RWPE2 (cell line): ENCODE results near the gene TMEM259.

Source experiments
- ATAC-seq: fragments of 200-7000 bp; cut with Tn5 transposase; 3 replicates; pipeline ENCODE4 v1.9.1; 2021; ENCODE audit warnings: low read depth
- DNase-seq: peaks from one replicate; pipeline ENCODE4 v3.0.0-alpha.2; 2020; ENCODE audit warnings: low spot score
- H3K27ac ChIP-seq: fragments of 450-650 bp; 2 replicates; pipeline ENCODE4 v1.5.1; 2017; ENCODE audit warnings: mild to moderate bottlenecking; ENCODE audit not compliant: poor library complexity, severe bottlenecking
- H3K27me3 ChIP-seq: fragments of 250-450 bp; sonication (Bioruptor Pico); 2 replicates; pipeline ENCODE4 v1.5.1; 2021; ENCODE audit warnings: mild to moderate bottlenecking, moderate library complexity; ENCODE audit not compliant: insufficient read depth, poor library complexity, severe bottlenecking
- H3K36me3 ChIP-seq: fragments of 250-450 bp; sonication (Bioruptor Pico); 2 replicates; pipeline ENCODE4 v1.5.1; 2020; ENCODE audit warnings: low read depth, mild to moderate bottlenecking, moderate library complexity
- H3K4me1 ChIP-seq: fragments of 250-450 bp; sonication (Bioruptor Pico); 2 replicates; pipeline ENCODE4 v1.5.1; 2021; ENCODE audit warnings: mild to moderate bottlenecking, moderate library complexity; ENCODE audit not compliant: insufficient read depth, poor library complexity, severe bottlenecking
- H3K4me3 ChIP-seq: fragments of 250-450 bp; sonication (Bioruptor Pico); 2 replicates; pipeline ENCODE4 v1.5.1; 2021; ENCODE audit warnings: mild to moderate bottlenecking, moderate library complexity; ENCODE audit not compliant: severe bottlenecking
- H3K9me3 ChIP-seq: fragments of 250-450 bp; sonication (Bioruptor Pico); 2 replicates; pipeline ENCODE4 v1.5.1; 2021; ENCODE audit warnings: mild to moderate bottlenecking, moderate library complexity; ENCODE audit not compliant: severe bottlenecking
- CTCF ChIP-seq: fragments of 450-650 bp; IDR thresholded peaks from one replicate; pipeline ENCODE4 v1.5.1; 2017; ENCODE audit warnings: mild to moderate bottlenecking, moderate library complexity; ENCODE audit not compliant: poor library complexity, severe bottlenecking

The TMEM259 gene

DNA sequence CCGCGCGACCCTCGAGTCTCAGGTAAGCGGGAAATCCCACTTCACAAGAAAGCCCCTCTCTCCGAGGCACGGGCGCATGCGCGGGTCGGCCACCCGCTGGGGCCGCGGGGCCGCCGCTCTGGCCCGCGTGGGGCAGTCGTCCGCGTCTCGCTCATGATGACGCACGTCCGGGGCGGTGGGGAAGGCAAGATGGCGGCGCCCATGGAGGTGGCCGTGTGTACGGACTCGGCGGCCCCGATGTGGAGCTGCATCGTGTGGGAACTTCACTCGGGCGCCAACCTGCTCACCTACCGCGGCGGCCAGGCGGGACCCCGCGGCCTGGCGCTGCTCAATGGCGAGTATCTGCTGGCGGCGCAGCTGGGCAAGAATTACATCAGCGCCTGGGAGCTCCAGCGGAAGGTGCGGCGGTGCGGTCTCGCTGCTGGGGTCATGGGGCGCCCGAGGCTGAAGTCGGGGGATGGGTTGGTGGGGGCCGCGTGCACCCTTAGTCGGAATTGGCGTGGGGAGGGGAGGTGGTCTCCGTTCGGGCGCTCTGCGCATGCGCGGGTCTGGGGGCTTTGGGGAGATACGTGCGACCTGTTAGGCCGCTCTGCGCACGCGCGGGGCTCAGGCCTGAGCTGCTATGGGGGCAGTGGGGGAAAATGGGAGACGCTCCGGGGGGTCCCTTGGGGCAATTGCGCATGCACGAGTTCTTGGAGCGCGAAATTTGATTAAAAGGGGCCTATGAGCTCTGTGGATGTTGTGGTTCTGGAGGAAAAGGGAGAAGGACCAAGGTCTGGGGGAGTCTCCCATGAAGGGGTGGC is 36.6 kb downstream of the TMEM259 start, which contains the start of gene WDR18:
WDR18 (plus strand) TSS at position 181 of the 803 bp plus-strand sequence; CDS start at position 190, 9 bp downstream.
- H3K27me3 ChIP-seq = no peaks in the 10 kb centered on the region

DNA sequence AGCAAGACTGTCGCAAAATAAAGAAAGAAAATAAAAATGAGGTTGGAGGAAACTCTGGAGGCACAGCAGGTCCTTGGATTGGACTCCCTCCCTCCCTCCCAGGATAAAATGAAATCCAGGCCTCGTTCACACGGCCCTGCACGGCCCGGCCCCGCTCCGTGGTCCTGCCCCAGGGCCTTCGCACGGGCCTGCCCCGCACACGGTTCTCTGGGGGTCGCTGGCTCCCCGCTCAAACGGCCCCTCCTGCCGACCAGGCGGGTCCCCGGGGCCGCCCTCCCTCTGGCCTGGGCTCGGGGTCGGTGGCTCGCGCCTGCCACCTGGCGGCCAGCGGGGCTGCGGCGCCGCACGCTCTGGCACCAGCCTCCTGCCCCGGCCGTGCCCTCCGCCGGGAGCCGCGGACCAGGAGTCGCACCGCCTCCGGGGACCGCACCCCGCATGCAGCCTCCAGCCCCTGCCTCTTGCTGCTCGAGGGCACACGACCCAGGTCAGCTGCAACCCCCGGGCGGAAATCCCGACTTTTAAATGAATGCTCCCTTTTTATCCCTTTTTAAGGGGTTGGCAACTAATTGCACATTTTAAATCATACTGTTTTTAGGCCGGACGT is 38.3 kb downstream of the TMEM259 start:
- H3K4me1 ChIP-seq = peaks cover 3% of the 10 kb centered on the region
- DNase-seq = peak; percentile 56
- no peaks in the 10 kb centered on the region for H3K9me3 ChIP-seq
- H3K27me3 ChIP-seq = no peaks in the 10 kb centered on the region
- peak overlapping the region; percentile 14 for H3K4me3 ChIP-seq
- no peak overlapping the region for H3K27ac ChIP-seq
- peaks cover 15% of the 10 kb centered on the region; the same call in 1 of the 2 replicates for H3K36me3 ChIP-seq
- ATAC-seq = peak; percentile 86
- TF ChIP-seq CTCF = peak; percentile 90

More for the DNA sequence above, 36.6 kb downstream of the TMEM259 start, which contains the start of gene WDR18:
- Histone ChIP-seq H3K4me3 (peak within 1 kb of the TSS; percentile 92), H3K27ac (peak within 1 kb of the TSS; percentile 61), H3K4me1 (peaks cover 3% of the 10 kb centered on the region), H3K9me3 (no peaks in the 10 kb centered on the region), H3K36me3 (peaks cover 15% of the 10 kb centered on the region; the same call in 1 of the 2 replicates)
- DNase-seq (peak; percentile 87), ATAC-seq (peak; percentile 75)
- TF ChIP-seq CTCF = no peak

DNA sequence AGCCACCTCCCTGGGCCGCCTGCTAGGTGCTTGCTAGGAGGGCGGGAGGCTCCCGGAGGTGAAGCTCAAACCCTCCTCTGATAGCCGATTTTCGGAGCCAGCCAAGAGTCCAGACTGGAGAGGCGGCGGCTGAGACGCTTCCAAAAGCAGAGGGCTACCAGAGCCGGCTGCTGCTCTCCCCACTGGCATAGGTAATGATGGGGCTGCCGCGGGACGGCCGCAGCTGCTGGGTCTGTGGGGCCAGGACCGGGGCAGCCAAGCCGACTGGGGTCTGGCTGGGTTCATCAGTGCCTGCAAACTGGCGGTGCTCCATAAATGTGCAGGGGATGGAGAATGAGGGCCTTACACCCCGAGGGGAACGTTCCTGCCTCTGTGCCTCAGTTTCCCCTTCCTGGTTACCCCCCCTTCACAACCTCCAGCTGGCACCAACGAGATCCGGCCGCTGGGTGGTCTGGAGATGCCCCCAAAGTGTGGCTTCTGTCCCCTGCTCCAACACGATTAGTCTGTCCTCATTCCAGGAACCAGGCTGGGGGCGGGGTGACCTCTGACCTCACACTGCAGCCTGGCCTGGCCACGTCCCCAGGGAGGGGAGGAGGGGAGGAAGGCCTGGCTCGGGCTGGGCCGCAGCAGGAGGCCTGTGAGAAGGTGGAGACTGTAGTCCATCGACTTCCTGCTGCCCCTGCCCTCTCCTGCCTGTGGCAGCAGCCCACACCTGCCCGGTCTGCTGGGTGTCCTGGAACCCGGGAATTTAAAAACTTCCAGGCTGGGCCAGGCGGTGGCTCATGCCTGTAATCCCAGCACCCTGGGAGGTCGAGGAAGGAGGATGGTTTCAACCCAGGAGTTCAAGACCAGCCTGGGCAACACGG is 40.6 kb downstream of the TMEM259 start:
- Histone ChIP-seq H3K36me3 (no peaks in the 10 kb centered on the region), H3K27me3 (no peaks in the 10 kb centered on the region), H3K27ac (no peak overlapping the region), H3K9me3 (no peaks in the 10 kb centered on the region), H3K4me3 (no peak overlapping the region), H3K4me1 (peaks cover 3% of the 10 kb centered on the region)
- TF ChIP-seq CTCF = no peak
- no peak for ATAC-seq
- DNase-seq = no peak

DNA sequence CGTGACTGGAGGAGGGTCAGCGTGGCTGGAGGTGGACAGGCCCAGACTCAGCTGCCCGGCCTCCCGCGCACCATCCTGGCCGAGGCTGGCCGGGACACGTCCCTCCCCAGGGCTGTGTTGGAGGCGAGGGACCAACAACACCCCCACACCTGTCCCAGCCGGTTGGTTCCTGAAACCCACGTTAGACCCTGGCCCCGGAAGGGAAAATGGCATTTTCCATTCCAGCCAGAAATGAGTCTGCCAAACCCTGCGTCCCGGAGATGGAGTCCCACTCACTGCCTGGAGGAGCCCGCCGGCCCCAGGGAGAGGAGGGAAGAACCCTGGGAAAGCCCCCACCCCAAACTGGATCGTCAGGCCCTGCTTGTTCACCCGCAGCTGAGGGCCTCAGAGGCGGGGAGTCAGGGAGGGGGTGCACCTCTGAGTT is 41.6 kb downstream of the TMEM259 start:
- peaks cover 3% of the 10 kb centered on the region for H3K4me1 ChIP-seq
- DNase-seq = no peak
- no peaks in the 10 kb centered on the region for H3K27me3 ChIP-seq
- H3K4me3 ChIP-seq = no peak overlapping the region
- H3K27ac ChIP-seq = no peak overlapping the region
- no peak for TF ChIP-seq CTCF
- no peaks in the 10 kb centered on the region for H3K36me3 ChIP-seq
- ATAC-seq = no peak
- no peaks in the 10 kb centered on the region for H3K9me3 ChIP-seq
